Liver (tissue), 9 donors: ENCODE measurements around the gene FAM3B. TPM values are rescaled to one million over a fixed set of nuclear protein-coding genes. Genes with fewer than 3 reads are reported as not detected.

ENCODE experiments used
- DNase-seq: peaks from one replicate; pipeline ENCODE4 v3.0.0-alpha.2; 2017; ENCODE audit warnings: low spot score
- H3K27ac ChIP-seq, 2 donors: one replicate each; pipeline ENCODE4 v1.7.0; 2013; ENCODE audit warnings: inconsistent platforms in 2 of 2, low read length in 2 of 2, control low read depth in 1 of 2, low read depth in 1 of 2, mild to moderate bottlenecking in 1 of 2
- H3K27me3 ChIP-seq, 4 donors: one replicate each; pipeline versions ENCODE4 v1.6.1 to v1.7.0; 2013; ENCODE audit warnings: low read length in 3 of 4, inconsistent platforms in 1 of 4, mild to moderate bottlenecking in 1 of 4, moderate library complexity in 1 of 4; ENCODE audit not compliant: control insufficient read depth in 4 of 4, insufficient read depth in 4 of 4
- H3K36me3 ChIP-seq, 4 donors: one replicate each; pipeline versions ENCODE4 v1.6.1 to v1.7.0; 2013; ENCODE audit warnings: low read length in 3 of 4, mild to moderate bottlenecking in 3 of 4, low read depth in 1 of 4, moderate library complexity in 1 of 4; ENCODE audit not compliant: control insufficient read depth in 4 of 4, insufficient read depth in 3 of 4
- H3K4me1 ChIP-seq, 4 donors: one replicate each; pipeline versions ENCODE4 v1.6.1 to v1.7.0; 2013; ENCODE audit warnings: low read length in 3 of 4, mild to moderate bottlenecking in 3 of 4, moderate library complexity in 1 of 4; ENCODE audit not compliant: control insufficient read depth in 4 of 4, insufficient read depth in 4 of 4
- H3K4me3 ChIP-seq, 3 donors: one replicate each; pipeline versions ENCODE4 v1.6.1 to v1.7.0; 2013; ENCODE audit warnings: low read length in 3 of 3, control low read depth in 1 of 3, low read depth in 1 of 3, mild to moderate bottlenecking in 1 of 3
- H3K9ac ChIP-seq, 2 donors: one replicate each; pipeline ENCODE4 v1.7.0; 2013; ENCODE audit warnings: low read length in 2 of 2, mild to moderate bottlenecking in 2 of 2, moderate library complexity in 2 of 2, control low read depth in 1 of 2, low read depth in 1 of 2
- H3K9me3 ChIP-seq, 4 donors: one replicate each; pipeline versions ENCODE4 v1.6.1 to v1.7.0; 2013; ENCODE audit warnings: low read length in 3 of 4; ENCODE audit not compliant: control insufficient read depth in 4 of 4
- FOXA1 ChIP-seq: IDR thresholded peaks from 2 replicates; pipeline ENCODE4 v1.6.1; 2016; ENCODE audit warnings: antibody characterized with exemption
- FOXA2 ChIP-seq: IDR thresholded peaks from 2 replicates; pipeline ENCODE4 v1.6.1; 2016; ENCODE audit warnings: antibody characterized with exemption
- GABPA ChIP-seq, 2 donors: IDR thresholded peaks in 1 of 2; conservative IDR thresholded peaks in 1 of 2; 2 replicates each; pipeline ENCODE4 v1.6.1; 2016; ENCODE audit warnings: antibody characterized with exemption in 2 of 2, mild to moderate bottlenecking in 1 of 2, moderate library complexity in 1 of 2
- HNF4A ChIP-seq, 2 donors: conservative IDR thresholded peaks; 2 replicates each; pipeline ENCODE4 v1.6.1; 2016; ENCODE audit warnings: antibody characterized with exemption in 2 of 2, mild to moderate bottlenecking in 2 of 2
- JUND ChIP-seq, 2 donors: IDR thresholded peaks; 2 replicates each; pipeline ENCODE4 v1.6.1; 2016; ENCODE audit warnings: antibody characterized with exemption in 2 of 2
- REST ChIP-seq: IDR thresholded peaks from 2 replicates; pipeline ENCODE4 v1.6.1; 2016; ENCODE audit warnings: antibody characterized with exemption, mild to moderate bottlenecking
- RXRA ChIP-seq, 2 donors: IDR thresholded peaks; 2 replicates each; pipeline ENCODE4 v1.6.1; 2017 to 2018; ENCODE audit warnings: antibody characterized with exemption in 2 of 2, mild to moderate bottlenecking in 1 of 2
- SP1 ChIP-seq: IDR thresholded peaks from 2 replicates; pipeline ENCODE4 v1.6.1; 2018; ENCODE audit warnings: antibody characterized with exemption, mild to moderate bottlenecking
- YY1 ChIP-seq: IDR thresholded peaks from 2 replicates; pipeline ENCODE4 v1.6.1; 2016; ENCODE audit warnings: antibody characterized with exemption, mild to moderate bottlenecking
- whole genome bisulfite sequencing: extraction: QIAGEN DNeasy Blood & Tissue Kit; methylation state at CpG from one replicate; pipeline ENCODE4 v1.1.7; 2013; 5-methylcytosine and 5-hydroxymethylcytosine counted together
- polyA plus RNA-seq, 2 donors: library from polyadenylated mRNA; stranded (reverse) in 1 of 2; unstranded in 1 of 2; fragments of 200-250 nt in 1 of 2; fragments of >200 nt in 1 of 2; fragmentation: Nextera tagmentation in 1 of 2; extraction: Ambion mirVana in 1 of 2; gene quantifications; one replicate each; pipeline versions ENCODE4 v1.2.1 to v1.2.3, GENCODE V29; 2013 to 2015
- total RNA-seq, 2 donors: library from RNA; depleted of rRNA; stranded (reverse); fragments of >200 nt; gene quantifications; one replicate each; pipeline ENCODE4 v1.2.3, GENCODE V29; 2014
- TF ChIP-seq, protein P1 (sequence below): fragments of 150-350 bp; IDR thresholded peaks from 2 replicates; pipeline ENCODE4 v1.5.1; 2017; ENCODE audit warnings: improper control_type of control experiment, low read depth, low read length; ENCODE audit not compliant: missing input control
- TF ChIP-seq, protein P2 (sequence below): IDR thresholded peaks from 2 replicates; pipeline ENCODE4 v1.6.1; 2016; ENCODE audit warnings: antibody characterized with exemption
- donor health status: healthy.
- donor health status: healthy.
- donor health status: healthy.
- donor health status: healthy.
- donor health status: healthy.

FAM3B gene
- total and polyA plus RNA-seq, 4 donors = 0.72 to 18.2 (median 3.4) TPM

DNA sequence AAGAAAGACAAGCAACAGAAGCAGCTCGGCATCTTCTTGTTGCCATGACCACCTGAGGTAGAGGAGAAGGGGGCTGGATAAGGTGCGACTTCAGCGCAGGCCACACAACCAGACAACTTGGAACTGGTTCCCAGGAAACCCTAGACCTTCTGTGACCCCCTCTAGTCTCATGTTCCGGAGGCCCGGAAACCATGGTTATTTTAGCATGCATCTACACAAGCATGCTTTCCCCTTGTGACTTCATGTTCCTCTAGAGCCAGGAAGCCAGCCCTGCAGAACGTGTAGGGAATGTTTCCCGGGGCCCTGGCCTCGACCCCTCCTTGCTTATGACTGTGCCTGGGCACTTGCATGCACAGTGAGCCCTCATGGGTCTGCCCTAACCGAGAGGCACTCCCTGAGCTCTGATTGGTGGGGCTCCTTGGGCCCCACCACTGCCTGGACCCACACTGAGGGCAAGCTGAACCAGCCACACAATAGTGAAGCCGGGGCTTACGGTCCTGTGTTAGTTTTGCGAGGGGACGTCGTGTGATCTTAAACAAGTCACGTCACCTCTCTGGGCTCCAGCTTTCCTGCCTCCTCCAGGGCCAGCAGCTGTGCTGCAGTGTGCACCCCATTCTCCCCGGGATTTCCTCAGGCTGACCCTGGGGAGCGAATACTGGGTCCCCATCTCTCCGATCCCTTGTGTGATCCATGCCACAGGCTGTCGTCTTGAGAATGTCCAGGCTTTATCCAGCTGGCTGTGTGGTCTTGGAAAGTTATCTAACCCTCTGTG lies 33.2 kb downstream of the FAM3B start:
- Histone ChIP-seq H3K9ac (no peak overlapping the region), H3K9me3 (no peaks in the 10 kb centered on the region), H3K4me1 (no peaks in the 10 kb centered on the region), H3K4me3 (no peak overlapping the region), H3K27me3 (peaks cover 0 to 4% (median 0%) of the 10 kb centered on the region in 4 donors), H3K36me3 (no peaks in the 10 kb centered on the region), H3K27ac (no peak overlapping the region)
- WGBS = 85% methylated on average over 19 of the region's 19 CpGs
- no peak for DNase-seq
- TF ChIP-seq FOXA1 (no peak), FOXA2 (no peak), HNF4A (conservative IDR thresholded peaks at IDR 0.05) (no peak), RXRA (IDR thresholded peaks at IDR 0.05) (no peak), GABPA (IDR thresholded peaks at IDR 0.05 in 1 of 2, conservative IDR thresholded peaks at IDR 0.05 in 1 of 2) (no peak)
- TF ChIP-seq, protein P1, sequence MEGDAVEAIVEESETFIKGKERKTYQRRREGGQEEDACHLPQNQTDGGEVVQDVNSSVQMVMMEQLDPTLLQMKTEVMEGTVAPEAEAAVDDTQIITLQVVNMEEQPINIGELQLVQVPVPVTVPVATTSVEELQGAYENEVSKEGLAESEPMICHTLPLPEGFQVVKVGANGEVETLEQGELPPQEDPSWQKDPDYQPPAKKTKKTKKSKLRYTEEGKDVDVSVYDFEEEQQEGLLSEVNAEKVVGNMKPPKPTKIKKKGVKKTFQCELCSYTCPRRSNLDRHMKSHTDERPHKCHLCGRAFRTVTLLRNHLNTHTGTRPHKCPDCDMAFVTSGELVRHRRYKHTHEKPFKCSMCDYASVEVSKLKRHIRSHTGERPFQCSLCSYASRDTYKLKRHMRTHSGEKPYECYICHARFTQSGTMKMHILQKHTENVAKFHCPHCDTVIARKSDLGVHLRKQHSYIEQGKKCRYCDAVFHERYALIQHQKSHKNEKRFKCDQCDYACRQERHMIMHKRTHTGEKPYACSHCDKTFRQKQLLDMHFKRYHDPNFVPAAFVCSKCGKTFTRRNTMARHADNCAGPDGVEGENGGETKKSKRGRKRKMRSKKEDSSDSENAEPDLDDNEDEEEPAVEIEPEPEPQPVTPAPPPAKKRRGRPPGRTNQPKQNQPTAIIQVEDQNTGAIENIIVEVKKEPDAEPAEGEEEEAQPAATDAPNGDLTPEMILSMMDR = no peak
- TF ChIP-seq, protein P2, sequence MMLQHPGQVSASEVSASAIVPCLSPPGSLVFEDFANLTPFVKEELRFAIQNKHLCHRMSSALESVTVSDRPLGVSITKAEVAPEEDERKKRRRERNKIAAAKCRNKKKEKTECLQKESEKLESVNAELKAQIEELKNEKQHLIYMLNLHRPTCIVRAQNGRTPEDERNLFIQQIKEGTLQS = no peak

- Histone ChIP-seq H3K4me1 (no peaks in the 10 kb centered on the region), H3K9me3 (no peaks in the 10 kb centered on the region), H3K4me3 (no peak overlapping the region), H3K9ac (no peak overlapping the region), H3K36me3 (no peaks in the 10 kb centered on the region), H3K27ac (no peak overlapping the region), H3K27me3 (peaks cover 0 to 4% (median 0%) of the 10 kb centered on the region in 4 donors)
- 93% methylated on average over 16 of the region's 16 CpGs for WGBS
- TF ChIP-seq SP1 (no peak), RXRA (IDR thresholded peaks at IDR 0.05) (no peak), JUND (IDR thresholded peaks at IDR 0.05) (no peak), FOXA1 (no peak), YY1 (no peak), REST (no peak)
- TF ChIP-seq, protein P2 = no peak
- DNase-seq = no peak
Measured at GRCh38 chr21:41350436-41351155, 34.0 kb downstream of the FAM3B start.
